SHP77 treated with DMSO at 0.1 percent for 48 hours (cell line): ENCODE measurements around the gene KCTD20.

Experiments
- DNase-seq: peaks from one replicate; lab custom pipeline; 2025; lab: John Stamatoyannopoulos, UW

KCTD20 gene

GRCh38 chr6:36493859-36494258 is 51.1 kb downstream of the KCTD20 start:
- no peak for DNase-seq

DNA sequence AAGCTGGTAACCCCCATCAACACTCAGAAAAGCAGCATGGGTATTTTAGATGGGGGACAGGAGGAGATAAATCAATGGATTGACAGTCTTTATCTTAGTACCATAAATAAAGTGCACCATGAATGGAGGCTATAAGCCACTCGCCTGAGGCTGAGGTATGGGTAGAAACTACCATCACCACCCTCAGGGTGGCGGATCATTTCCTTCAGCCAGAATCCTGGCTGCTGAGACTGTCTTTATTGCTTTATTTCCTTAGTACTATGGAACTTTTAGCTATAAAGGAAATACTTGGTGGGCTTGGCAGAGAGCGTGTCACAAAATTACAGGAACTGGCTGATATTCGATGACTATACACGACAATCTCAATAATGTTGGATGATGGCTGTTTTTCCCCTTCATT is 52.3 kb downstream of the KCTD20 start:
- DNase-seq = no peak

DNA sequence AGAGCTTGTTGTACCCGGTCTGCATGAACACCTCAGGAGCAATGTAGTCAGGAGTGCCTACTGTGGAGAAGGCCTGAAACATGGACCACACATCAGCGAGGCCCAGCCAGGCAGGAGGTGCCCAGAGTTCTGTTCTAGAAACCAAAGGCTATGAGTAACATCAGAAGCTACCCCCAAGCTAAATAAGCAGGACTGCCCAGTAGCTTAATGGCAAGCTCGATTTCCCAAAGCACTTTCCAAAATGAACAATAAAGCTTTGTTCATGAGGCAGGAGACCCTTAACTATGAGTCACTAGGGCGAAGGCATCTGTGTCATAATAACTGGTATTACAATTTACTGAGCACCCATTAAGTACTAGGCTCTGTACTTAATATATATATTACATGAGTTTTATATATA is 57.1 kb downstream of the KCTD20 start:
- DNase-seq = no peak

DNA sequence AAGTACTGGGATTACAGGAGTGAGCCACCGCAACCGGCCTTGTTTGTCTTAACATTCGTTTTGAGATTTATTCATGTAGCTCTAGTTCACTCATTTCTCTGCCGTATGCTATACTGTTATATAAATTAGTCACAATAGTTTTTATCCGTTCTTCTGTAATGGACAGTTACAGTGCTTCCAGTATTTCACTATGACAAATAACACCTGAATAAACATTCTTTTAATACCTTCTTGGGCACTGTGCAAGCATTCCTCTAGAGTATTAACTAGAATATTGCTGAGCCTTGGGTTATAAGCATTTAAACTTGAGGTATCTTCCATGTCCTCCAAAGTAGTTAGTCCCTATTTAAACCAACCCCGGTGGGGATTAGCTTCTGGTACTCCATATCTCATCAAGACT is 58.9 kb downstream of the KCTD20 start:
- no peak for DNase-seq

DNA sequence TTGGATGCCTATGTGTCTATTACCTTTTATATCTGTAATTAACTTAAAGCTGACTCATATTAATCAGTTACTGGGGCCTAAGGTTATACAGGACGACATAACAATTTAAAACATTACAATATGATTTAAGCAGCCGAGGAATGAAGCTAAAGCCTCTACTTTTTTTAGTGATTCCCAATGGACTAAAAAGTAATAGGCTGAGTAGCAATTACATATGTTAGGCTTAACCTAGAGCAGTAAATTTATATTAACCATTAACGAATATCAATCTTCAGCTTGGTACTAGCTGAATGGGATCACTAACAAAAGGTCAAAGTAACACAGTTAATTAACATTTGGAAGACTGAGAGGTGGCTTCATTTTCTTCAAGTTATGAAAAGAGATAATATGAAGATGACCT is 61.4 kb downstream of the KCTD20 start:
- DNase-seq = no peak

GRCh38 chr6:36504982-36505381 is 62.2 kb downstream of the KCTD20 start:
- no peak for DNase-seq

DNA sequence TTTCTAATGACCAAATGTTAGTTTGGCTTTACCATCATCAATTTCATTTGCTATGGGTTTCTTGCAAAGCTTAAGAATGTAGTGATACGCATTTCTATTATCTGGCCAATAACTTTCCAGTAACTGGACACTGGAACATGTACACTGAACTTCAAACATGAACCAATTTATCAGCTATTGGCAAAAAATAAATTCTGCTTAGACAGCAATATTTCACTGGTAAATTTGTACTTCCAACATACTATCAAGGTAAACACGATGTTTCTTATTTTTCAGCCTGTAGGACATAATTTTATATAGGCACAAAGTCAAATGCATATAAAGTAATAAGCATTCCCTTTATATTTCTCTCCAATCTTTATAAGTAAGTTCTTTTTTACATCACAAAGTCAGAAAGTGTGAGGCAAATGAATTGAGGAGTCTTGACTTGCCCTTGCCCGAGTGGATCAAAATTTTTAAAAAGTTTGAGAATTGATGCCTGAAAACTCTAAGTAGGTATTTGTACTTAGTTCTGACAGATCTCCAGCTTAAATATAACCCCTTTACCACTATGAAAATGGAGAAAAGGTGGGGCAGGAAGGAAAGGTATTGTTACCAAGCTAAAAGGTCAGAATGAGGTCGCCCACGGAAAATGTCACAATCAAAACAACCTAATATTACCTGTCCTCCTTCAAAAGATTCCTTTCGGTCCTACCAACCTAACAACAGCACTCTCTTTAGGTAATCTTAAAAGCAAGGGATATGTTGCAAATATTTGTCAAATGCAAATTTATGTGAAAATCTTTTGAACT is 63.1 kb downstream of the KCTD20 start:
- DNase-seq = no peak

GRCh38 chr6:36506611-36507010 is 63.8 kb downstream of the KCTD20 start:
- DNase-seq = no peak

GRCh38 chr6:36508532-36508931 is 65.7 kb downstream of the KCTD20 start:
- no peak for DNase-seq

DNA sequence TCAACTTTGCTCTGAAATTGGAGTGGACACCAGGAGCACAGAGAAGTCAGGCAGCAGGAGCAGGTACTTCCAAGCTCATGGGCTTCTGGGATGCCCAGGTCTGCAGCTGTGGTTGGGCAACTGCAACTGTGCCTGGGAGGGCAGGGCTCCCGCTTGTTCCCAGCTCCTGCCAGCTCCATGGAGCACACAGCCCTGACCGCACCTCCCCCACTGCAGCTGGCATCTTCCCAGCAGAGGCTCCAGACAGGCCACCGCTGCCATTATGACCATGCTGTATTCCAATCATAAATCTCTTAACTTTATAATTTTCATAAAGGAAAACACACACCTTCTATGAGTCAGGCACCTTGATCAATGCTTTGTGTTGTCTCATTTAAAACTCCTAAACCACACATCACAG is 67.6 kb downstream of the KCTD20 start:
- no peak for DNase-seq

- DNase-seq = no peak
Measured at GRCh38 chr6:36514554-36515456, 72.0 kb downstream of the KCTD20 start.

GRCh38 chr6:36515844-36516243 is 73.0 kb downstream of the KCTD20 start:
- no peak for DNase-seq

DNA sequence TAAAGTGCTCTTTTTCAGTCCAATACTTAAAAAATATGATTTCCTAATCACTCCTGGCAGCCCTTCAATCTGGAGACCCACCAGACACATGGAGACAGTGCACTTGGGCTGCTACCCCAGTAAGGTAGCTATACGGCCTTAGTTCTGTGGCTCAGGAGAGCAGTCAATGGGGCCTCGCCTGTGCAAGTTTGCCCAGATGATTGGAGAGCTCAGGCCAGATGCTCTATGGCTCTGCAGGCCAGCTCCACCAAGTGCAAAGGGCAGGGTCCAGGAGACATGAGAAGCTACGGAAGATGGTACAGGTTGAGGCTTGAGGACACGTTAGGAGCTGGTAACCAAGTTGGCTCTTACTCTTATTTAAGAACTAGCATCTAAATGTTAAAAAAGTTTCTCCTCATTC is 73.8 kb downstream of the KCTD20 start:
- DNase-seq = no peak

DNA sequence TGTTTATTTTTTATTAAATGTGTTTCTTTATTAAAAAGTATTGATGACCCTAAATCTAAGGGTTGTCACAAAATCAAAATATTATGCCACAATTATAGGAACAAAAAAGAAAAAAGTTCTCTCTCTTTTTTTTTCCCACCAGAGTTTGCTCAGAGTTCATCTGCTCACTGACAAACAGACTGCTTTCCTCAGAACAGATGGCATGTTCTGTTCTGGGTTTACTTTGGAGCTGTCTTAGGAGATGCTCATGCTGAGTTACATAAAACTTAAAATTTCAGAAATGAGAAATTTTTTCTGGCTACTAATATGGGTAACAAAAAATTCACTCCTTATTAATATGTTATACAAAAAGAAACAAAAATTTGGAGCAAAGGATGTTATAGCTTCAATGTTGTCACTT is 74.2 kb downstream of the KCTD20 start:
- no peak for DNase-seq

- DNase-seq = no peak
Measured at GRCh38 chr6:36517408-36517807, 74.6 kb downstream of the KCTD20 start.

DNA sequence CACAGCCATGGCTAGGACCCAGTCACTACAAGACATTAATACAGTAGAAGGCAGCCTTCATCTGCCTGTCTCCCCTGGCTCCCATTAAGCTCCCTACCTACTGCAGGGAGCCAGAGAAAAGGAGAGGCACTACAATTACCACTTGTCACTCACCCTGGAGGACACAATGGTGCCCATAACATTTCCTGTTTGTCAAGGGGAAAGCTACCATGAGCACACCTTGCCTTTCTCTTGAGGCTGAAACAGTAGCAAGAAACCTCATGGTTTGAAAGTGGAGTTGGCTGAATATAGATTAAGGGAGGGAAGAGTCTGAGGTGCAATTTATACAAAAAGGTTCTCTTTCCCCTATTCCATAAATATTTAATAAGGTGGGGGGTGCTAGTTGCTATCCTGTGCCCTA is 76.6 kb downstream of the KCTD20 start:
- DNase-seq = no peak

DNA sequence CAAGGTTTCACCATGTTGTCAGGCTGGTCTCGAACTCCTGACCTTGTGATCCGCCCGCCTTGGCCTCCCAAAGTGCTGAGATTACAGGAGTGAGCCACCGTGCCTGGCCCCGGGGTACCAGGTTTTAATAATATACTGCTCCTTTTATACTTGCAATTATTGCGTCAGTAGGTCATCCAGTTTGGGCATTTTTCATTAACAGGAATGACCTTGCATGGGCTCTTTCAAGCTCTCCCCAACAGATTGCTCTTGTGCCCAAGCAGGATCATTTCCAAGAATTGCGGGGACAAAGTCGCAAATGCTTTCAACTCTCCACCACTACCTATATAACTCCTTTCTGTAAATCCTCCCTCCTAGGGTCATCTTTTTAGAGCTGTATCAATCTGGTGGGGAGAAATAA is 80.7 kb downstream of the KCTD20 start:
- DNase-seq = no peak

GRCh38 chr6:36523936-36524499 is 81.2 kb downstream of the KCTD20 start:
- no peak for DNase-seq

- DNase-seq = no peak
Measured at GRCh38 chr6:36524871-36525270, 82.1 kb downstream of the KCTD20 start.

- DNase-seq = no peak
Measured at GRCh38 chr6:36525346-36525745, 82.5 kb downstream of the KCTD20 start.

GRCh38 chr6:36526066-36526465 is 83.3 kb downstream of the KCTD20 start:
- no peak for DNase-seq

DNA sequence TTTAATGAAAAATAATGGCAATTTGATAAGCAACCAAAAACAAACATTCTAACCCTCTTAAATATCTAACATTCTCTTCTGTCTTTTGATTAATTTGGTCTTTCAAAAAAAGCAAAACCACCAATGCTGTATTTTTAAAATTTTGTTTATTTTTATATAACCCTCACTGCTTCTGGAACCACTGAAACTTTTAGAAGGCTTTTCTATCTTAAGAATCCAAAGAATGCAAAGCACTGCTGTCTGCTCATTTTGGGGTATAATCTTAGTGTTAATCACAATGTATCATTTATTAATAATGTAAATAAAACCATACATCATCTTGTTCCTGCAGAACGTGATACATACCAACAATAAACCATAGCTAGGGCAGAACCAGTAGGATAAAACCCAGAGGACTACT is 90.5 kb downstream of the KCTD20 start:
- no peak for DNase-seq
